Ectodermal cell (in vitro differentiated cells): ENCODE results near the gene TTF1.
A peak's percentile ranks its signal among the peaks of the same experiment; 100 is the strongest.

Experiments used
- H3K27ac ChIP-seq: 2 replicates; pipeline ENCODE4 v1.7.0; 2013; ENCODE audit warnings: mild to moderate bottlenecking, low read depth, low read length; ENCODE audit not compliant: insufficient read depth, poor library complexity, severe bottlenecking
- H3K27me3 ChIP-seq: 2 replicates; pipeline ENCODE4 v1.7.0; 2013; ENCODE audit warnings: mild to moderate bottlenecking, low read length; ENCODE audit not compliant: insufficient read depth, control insufficient read depth, poor library complexity, severe bottlenecking
- H3K36me3 ChIP-seq: one replicate; pipeline ENCODE4 v1.7.0; 2013; ENCODE audit warnings: low read length; ENCODE audit not compliant: control insufficient read depth, insufficient read depth
- H3K4me1 ChIP-seq: one replicate; pipeline ENCODE4 v1.7.0; 2013; ENCODE audit warnings: low read length; ENCODE audit not compliant: control insufficient read depth, insufficient read depth
- H3K4me3 ChIP-seq: 2 replicates; pipeline ENCODE4 v1.7.0; 2013; ENCODE audit warnings: low read depth, low read length, control low read depth; ENCODE audit not compliant: insufficient read depth
- H3K9me3 ChIP-seq: 2 replicates; pipeline ENCODE4 v1.7.0; 2013; ENCODE audit warnings: mild to moderate bottlenecking, low read length, moderate library complexity; ENCODE audit not compliant: control insufficient read depth
- WGBS, 2 experiments: methylation state at CpG; one replicate each; pipeline ENCODE4 v1.1.7; 2013; ENCODE audit warnings: missing lambda C conversion rate in 2 of 2; 5-methylcytosine and 5-hydroxymethylcytosine counted together

Gene TTF1

DNA sequence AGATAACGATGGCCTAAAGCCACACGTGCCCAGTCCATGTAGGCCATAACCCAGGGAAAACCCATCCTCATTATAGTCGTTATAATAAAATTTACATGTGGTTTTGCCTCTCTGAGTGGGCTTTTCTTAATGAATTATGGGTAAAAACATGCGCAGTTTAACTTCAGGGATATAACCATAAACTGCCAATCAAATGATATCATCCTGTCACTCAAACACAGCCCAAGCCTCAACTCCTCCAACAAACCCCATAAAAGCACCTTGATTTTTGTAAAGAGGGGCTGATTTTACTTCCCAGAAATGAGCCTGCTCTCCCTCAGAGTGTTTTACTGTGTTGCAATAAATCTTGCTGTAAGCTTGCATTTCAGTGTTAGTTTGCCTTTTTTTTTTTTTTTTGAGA lies 36.0 kb downstream of the TTF1 start:
- Histone ChIP-seq H3K9me3 (no peaks in the 10 kb centered on the region), H3K36me3 (peaks cover 1% of the 10 kb centered on the region), H3K27me3 (no peaks in the 10 kb centered on the region), H3K4me3 (no peak overlapping the region), H3K27ac (no peak overlapping the region), H3K4me1 (no peaks in the 10 kb centered on the region)
- 88 to 96% methylated on average over 3 to 4 of the region's 4 CpGs for WGBS, 2 experiments

DNA sequence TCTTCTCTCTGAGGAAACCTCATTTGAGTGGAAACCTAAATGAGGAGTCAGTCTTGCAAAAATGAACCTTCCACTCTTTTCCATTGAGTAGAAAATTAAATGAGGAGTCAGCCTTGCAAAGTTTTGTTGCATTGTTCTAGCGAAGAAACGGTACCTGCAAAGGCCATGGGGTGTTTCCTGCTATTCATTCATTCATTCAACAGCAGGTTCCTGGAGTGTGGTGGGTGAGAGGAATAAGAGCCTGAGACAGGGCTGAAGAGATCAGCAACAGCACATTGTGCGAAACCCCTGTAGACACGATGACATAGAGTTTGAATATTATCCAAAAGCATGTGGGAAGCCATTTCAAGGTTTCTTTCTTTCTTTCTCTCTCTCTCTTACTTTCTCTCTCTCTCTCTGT lies 37.2 kb downstream of the TTF1 start:
- no peaks in the 10 kb centered on the region for H3K36me3 ChIP-seq
- H3K27ac ChIP-seq = no peak overlapping the region
- WGBS, 2 experiments = 92 to 95% methylated on average over 4 of the region's 4 CpGs
- H3K4me1 ChIP-seq = no peaks in the 10 kb centered on the region
- no peaks in the 10 kb centered on the region for H3K9me3 ChIP-seq
- no peak overlapping the region for H3K4me3 ChIP-seq
- H3K27me3 ChIP-seq = no peaks in the 10 kb centered on the region

DNA sequence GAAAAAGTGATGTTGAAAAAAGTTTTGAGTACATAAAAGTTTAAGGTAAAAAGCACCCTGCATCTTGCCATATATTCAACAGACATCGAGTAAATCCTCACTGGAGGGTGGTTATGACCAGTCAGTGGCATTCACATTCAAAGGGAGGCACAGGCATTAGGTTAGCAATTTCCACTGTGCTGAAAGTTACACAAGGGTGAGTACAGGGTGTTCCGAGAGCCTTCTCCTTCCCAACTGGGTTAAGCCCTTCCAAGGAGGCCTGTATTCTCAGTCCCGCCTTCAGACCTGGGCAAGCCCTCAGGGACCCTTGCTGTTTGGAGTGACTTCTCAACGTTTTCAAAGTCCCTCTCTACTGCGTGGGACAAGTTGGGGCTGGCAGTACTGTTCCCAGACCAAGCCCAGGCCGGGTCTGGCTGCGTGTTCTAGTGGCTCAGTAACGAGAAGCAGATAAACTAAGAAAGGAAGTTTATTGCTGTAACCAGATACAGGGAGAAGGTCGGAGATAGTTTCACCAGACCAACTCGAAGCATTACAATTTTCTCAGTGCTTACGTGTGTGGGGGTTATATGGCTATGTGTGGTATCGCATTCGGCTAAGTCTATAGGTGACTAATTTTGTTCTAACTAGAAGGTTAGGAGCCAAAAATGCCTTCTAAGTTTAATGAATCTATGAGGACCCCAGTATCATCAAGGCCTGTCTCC lies 38.9 kb downstream of the TTF1 start:
- H3K4me1 ChIP-seq = no peaks in the 10 kb centered on the region
- WGBS, 2 experiments = 85% methylated on average over 13 of the region's 13 CpGs
- no peaks in the 10 kb centered on the region for H3K36me3 ChIP-seq
- no peaks in the 10 kb centered on the region for H3K9me3 ChIP-seq
- H3K27me3 ChIP-seq = no peaks in the 10 kb centered on the region
- H3K27ac ChIP-seq = no peak overlapping the region
- no peak overlapping the region for H3K4me3 ChIP-seq

DNA sequence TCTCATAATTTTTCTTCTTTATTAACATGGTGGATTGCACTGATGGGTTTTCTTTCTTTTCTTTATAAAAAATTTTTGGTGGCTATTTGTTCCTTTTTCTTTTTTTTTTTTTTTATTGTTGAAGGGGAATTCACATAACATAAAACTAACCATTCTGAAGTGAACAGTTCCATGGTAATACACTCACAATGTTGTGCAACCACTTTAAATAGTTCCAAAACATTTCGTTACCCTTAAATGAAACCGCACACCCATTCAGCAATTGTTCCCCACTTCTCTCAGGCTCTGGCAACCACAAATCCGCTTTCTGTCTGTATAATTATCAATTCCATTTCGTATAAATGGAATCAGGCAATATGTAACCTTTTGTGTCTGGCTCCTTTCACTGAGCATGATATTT lies 40.2 kb downstream of the TTF1 start:
- no peak overlapping the region for H3K4me3 ChIP-seq
- H3K36me3 ChIP-seq = no peaks in the 10 kb centered on the region
- 93 to 94% methylated on average over 4 of the region's 4 CpGs for whole genome bisulfite sequencing, 2 experiments
- no peak overlapping the region for H3K27ac ChIP-seq
- H3K9me3 ChIP-seq = no peaks in the 10 kb centered on the region
- no peaks in the 10 kb centered on the region for H3K27me3 ChIP-seq
- no peaks in the 10 kb centered on the region for H3K4me1 ChIP-seq

DNA sequence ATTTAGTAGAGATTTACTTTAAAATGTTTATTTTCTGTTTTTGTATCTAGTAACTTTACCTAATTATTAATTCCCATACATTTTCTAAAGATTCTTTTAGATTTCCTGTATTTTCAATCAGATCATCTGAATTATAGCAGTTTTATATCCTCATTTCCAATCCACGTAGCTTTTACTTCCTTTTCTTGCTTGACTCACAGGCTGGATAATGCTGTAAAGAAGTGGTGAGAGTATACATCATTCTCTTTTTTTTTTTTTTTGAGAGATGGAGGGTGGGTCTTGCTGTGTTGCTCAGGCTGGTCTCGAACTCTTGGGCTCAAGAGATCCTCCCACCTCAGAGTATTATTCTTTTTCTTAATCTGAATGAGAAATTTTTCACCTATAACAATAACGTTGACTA lies 40.7 kb downstream of the TTF1 start:
- no peak overlapping the region for H3K27ac ChIP-seq
- H3K4me3 ChIP-seq = no peak overlapping the region
- no peaks in the 10 kb centered on the region for H3K4me1 ChIP-seq
- H3K36me3 ChIP-seq = no peaks in the 10 kb centered on the region
- H3K9me3 ChIP-seq = no peaks in the 10 kb centered on the region
- no peaks in the 10 kb centered on the region for H3K27me3 ChIP-seq
- WGBS, 2 experiments = 90% methylated on average over 3 of the region's 3 CpGs; no CpG with 5 or more reads in 1 of the 2 experiments

DNA sequence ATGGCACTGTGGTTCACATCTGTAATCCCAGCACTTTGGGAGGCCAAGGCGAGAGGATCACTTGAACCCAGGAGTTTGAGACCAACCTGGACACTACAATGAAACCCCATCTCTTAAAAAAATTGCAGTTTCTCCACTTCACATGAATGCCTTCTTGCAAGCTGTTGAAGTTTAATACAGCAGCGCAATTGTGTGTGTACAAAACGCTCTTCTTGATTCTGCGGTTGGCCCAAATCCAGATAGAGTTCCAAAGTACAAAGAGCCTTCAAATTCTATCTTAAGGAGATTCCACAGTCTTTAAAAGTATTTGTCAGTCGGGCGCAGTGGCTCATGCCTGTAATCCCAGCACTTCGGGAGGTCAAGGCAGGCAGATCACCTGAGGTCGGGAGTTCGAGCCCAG lies 42.6 kb downstream of the TTF1 start:
- 93 to 95% methylated on average over 9 of the region's 9 CpGs for WGBS, 2 experiments
- no peaks in the 10 kb centered on the region for H3K4me1 ChIP-seq
- H3K36me3 ChIP-seq = no peaks in the 10 kb centered on the region
- H3K4me3 ChIP-seq = no peak overlapping the region
- H3K27ac ChIP-seq = no peak overlapping the region
- H3K27me3 ChIP-seq = no peaks in the 10 kb centered on the region
- H3K9me3 ChIP-seq = no peaks in the 10 kb centered on the region

DNA sequence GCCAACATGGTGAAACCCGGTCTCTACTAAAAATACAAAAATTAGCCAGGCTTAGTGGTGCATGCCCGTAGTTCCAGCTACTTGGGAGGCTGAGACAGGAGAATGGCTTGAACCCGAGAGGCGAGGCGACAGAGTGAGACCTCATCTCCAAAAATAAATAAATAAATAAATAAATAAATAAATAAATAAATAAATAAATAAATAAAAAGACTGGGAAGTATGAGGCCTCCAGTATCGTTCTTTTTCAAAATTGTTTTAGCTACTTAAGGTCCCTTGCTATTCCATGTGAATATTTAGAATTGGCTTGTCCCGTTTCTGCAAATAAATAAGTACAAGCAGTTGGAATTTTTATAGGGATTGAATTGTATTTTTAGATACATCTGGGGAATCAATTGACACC lies 48.9 kb downstream of the TTF1 start:
- no peak overlapping the region for H3K4me3 ChIP-seq
- WGBS, 2 experiments = 87 to 96% methylated on average over 4 of the region's 7 CpGs

DNA sequence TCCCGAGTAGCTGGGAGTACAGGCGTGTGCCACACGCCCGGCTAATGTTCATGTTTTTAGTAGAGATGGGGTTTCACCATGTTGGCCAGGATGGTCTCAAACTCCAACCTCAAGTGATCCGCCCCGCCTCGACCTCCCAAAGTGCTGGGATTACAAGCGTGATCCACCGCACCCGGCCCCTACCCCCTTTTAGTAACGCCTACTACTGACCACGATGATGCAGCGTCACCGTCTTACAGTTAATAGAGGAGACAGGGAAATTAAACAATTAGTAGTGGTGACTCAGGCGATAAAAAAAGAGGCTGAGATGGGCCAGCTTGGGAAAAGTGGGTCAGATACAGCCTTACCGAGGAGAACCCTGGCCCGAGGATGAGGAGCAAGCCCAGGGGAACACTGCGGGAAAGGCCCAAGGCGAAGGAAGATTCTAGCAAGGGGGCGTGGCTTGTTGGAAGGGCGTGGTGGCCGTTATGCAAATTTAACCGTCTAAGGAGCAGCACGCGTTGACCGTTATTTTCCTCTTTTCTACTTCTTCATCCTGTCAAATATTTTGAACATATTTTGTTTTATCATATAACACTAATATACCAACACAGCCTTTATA lies 50.2 kb downstream of the TTF1 start:
- no peaks in the 10 kb centered on the region for H3K27me3 ChIP-seq
- H3K36me3 ChIP-seq = peaks cover 2% of the 10 kb centered on the region
- H3K4me1 ChIP-seq = peaks cover 11% of the 10 kb centered on the region
- no peak overlapping the region for H3K27ac ChIP-seq
- 94% methylated on average over 26 of the region's 26 CpGs for WGBS, 2 experiments
- no peak overlapping the region for H3K4me3 ChIP-seq
- H3K9me3 ChIP-seq = no peaks in the 10 kb centered on the region

More for the DNA sequence above, 48.9 kb downstream of the TTF1 start:
- peaks cover 2% of the 10 kb centered on the region for H3K36me3 ChIP-seq
- no peaks in the 10 kb centered on the region for H3K9me3 ChIP-seq
- H3K27me3 ChIP-seq = no peaks in the 10 kb centered on the region
- peaks cover 11% of the 10 kb centered on the region for H3K4me1 ChIP-seq
- H3K27ac ChIP-seq = no peak overlapping the region

DNA sequence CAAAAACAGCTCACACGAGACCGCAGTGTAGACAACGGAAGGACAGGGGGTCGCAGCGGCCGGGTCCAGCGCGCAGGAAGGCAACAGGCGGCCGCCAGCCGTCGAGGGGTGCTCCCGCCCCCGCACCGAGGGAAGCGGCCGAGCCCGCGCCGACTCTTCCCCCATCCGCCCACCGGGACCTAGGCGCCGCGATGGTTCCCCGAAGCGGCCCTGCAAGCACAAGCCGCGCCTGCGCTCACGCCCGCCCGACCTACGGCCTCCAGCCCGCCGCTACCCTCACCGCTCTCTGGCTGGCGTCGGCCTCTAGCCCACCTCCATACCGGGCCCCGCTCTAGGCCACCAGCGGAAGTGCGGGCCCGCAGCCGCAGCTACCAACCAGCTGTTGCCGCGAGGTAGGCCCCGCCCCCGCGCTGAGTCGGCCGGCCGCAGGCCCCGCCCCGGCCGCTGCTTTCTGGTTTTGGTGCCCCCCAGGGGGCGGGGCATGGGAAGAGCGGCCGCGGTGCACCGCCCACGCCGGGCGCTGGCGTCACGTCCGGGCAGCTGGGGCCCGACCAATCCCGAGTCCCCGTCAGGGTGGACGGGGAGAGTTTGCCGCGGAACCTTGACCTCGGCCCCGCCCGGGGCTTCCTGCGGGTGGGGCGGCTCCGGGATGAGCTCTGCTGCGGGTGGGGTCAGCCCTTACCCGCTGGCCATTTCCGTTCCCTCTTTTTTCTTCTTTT lies 51.8 kb downstream of the TTF1 start, which contains the start of gene SETX:
Gene SETX (minus strand): TSS at position 350 of the 719 bp plus-strand sequence. CDS start 5,558 bp downstream, outside the sequence.
- peak within 1 kb of the TSS; percentile 97 for H3K4me3 ChIP-seq
- 0% methylated on average over 82 of the region's 82 CpGs for WGBS, 2 experiments
- peak within 1 kb of the TSS; percentile 79 for H3K27ac ChIP-seq
- H3K36me3 ChIP-seq = peaks cover 10% of the 10 kb centered on the region
- H3K4me1 ChIP-seq = peaks cover 11% of the 10 kb centered on the region
- H3K9me3 ChIP-seq = no peaks in the 10 kb centered on the region
- no peaks in the 10 kb centered on the region for H3K27me3 ChIP-seq

DNA sequence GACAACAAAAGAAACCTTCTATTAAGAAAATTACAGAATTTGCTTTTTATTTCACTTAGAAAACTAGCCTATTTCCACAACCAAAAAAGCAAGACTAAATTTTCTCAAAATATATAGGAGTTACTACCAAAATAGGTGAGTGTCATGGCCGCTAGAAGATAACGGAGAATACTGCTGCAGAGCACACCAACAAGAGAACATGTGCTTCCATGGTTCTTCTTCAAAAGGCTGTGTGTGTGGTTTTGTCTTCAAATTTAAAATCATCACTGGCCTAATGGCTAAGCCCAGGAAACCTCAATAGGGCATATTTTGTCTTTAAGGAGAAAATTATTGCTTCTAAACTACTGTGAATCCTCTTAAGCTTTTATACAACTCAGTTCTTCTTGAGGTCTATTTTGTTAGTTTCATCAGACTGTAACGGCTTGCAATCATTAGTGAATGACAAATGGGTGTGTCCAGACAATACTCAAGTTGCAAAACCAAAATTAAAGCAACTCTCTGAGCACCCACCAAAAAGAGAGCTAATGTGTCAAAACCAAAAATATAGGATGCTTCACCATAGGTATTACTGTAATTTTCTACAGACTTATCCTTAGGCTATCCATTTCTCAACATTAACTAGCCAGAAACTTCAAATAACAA lies 55.1 kb downstream of the TTF1 start:
- Histone ChIP-seq H3K4me3 (no peak overlapping the region), H3K36me3 (peaks cover 15% of the 10 kb centered on the region), H3K27ac (no peak overlapping the region), H3K4me1 (peaks cover 11% of the 10 kb centered on the region), H3K9me3 (no peaks in the 10 kb centered on the region), H3K27me3 (no peaks in the 10 kb centered on the region)
- WGBS, 2 experiments = 90 to 98% methylated on average over 3 of the region's 3 CpGs
